GM18951 (cell line): ENCODE measurements around the gene CSF1.
"Not testable (repeated sequence)": the region's sequence is repeated elsewhere in the genome, so short reads cannot be mapped to it uniquely, and the experiment has no call there.

Experiments used
- POLR2A ChIP-seq: IDR thresholded peaks from 4 replicates; pipeline ENCODE4 v1.6.1; 2011; ENCODE audit warnings: mild to moderate bottlenecking; ENCODE audit not compliant: insufficient read length, insufficient read depth; ENCODE audit errors: extremely low read depth
- in situ Hi-C: fragments of 300-500 bp; cut with MboI; formaldehyde crosslinking; loops from one replicate; pipeline ENCODE4 v1.12.0; 2022; ENCODE audit warnings: low sequenced_read_pairs, mixed read lengths, inconsistent platforms; ENCODE audit not compliant: unreplicated experiment

The CSF1 gene

GRCh38 chr1:109933856-109934711, 23.4 kb downstream of the CSF1 start:
- in situ Hi-C loops: no loop called here
- TF ChIP-seq POLR2A: no peak

GRCh38 chr1:109935451-109935900, 24.8 kb downstream of the CSF1 start:
- TF ChIP-seq POLR2A: no peak
- in situ Hi-C loops: no loop called here

DNA sequence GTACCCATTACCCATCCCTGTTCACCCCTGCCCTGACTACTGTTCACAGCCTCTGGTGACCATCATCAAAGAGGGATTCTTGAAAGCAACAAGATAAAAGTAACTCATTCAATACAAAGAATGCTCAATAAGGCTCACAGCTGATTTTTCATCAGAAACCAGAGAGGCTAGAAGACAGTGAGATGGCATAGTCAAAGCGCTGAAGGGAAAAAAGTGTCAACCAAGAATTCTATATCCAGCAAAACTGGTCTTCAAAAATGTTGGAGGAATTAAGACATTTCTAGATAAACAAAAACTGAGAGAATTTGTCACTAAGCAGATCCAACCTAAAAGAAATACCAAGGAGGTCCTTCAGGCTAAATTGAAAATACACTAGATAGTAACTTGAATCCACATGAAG, 27.1 kb downstream of the CSF1 start:
- in situ Hi-C loops: no loop called here
- TF ChIP-seq POLR2A: no peak

GRCh38 chr1:109938556-109938955, 27.9 kb downstream of the CSF1 start:
- in situ Hi-C loops: no loop called here
- no peak for TF ChIP-seq POLR2A

DNA sequence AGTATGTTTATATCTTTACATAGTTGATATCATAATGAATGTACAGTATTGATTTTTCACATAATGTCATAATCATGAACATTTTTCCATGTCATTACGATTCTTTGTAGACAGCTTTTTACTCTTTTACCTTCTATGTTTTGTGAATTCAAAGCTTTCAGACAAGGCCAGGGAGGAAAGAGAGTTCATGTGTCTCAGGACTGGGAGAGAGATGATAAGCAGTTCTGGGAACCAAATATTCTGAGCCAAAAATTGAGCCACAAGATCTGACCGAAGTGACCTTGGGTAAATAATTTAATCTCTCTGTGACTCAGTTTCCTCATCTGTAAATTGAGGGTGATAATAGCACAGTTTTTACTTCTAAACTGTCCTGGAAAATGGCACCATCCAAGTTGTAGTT, 31.8 kb downstream of the CSF1 start:
- TF ChIP-seq POLR2A: no peak
- in situ Hi-C loops: no loop called here

DNA sequence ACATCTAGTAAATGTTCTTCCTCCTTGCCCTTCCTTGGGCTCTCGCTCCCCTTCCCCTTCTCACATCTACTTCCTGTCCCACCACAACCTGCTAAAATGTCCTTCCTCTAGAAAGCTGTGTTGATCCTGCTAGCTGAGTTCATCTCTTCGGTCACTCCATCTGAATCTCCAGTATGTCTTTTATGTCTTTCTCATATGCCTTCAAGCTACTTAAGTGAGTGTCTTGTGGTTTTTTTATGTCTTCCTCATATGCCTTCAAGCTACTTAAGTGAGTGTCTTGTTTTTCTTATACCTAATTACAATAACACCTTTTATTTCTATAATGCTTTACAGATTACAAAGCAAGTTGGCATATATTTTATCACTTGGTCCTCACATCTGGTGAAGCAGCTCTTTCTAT, 33.9 kb downstream of the CSF1 start:
- in situ Hi-C loops: no loop called here
- TF ChIP-seq POLR2A: no peak

GRCh38 chr1:109946511-109946910, 35.9 kb downstream of the CSF1 start:
- no peak for TF ChIP-seq POLR2A
- in situ Hi-C loops: no loop called here

DNA sequence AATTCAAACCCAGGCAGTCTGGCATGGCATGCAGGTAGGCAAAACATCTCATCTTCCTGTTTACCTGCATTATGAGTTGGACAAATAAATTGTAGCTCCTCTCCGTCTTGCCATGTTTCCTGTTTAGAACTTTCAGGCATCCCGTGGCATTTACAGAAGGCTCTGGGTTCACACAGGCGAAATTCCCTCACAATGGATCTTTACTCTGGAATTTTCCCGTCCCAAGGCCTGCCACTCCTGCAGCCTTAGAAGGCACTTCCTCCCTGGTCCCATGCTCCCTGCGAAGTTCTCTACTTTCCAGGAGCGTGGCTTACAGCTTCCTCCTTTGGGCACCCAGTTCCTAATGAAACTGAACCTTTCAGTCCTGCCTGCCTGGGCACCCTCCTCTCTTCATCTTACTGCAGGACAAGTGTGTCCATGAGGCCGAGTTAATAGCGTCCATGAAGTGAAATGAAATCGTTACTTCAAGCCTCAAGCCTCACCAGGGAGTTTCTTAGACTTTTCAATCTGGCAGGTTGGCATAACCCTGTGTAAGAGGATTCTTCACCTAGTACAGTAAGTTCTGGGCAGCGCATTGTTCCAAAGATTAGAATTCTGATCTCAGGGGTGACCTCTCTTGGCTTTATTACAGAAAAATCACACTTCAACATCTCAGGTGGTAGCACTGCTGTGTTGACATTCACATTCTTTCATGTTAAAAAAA, 37.1 kb downstream of the CSF1 start:
- in situ Hi-C loops: no loop called here
- no peak for TF ChIP-seq POLR2A

DNA sequence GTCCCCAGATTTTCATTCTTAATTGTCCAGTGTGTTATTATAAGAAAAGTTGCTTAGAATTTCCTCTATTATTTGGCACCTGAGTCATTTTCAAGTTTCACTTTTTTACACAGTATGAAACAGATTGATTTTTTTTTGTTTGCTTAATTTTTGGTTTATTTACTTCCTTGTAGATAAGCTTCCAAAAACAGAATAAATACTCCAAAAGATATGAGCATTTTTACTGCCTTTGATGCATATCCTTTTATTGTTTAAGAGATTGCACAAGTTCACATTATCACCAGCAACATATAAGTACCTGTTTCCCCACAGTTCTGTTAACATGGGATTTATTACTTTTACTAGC, 37.6 kb downstream of the CSF1 start:
- TF ChIP-seq POLR2A: no peak
- in situ Hi-C loops: no loop called here

- in situ Hi-C loops: no loop called here
- no peak for TF ChIP-seq POLR2A
Measured at GRCh38 chr1:109950038-109950437, 39.4 kb downstream of the CSF1 start.

- no peak for TF ChIP-seq POLR2A
- in situ Hi-C loops: no loop called here
Measured at GRCh38 chr1:109950509-109950908, 39.9 kb downstream of the CSF1 start.

GRCh38 chr1:109951501-109951900, 40.9 kb downstream of the CSF1 start:
- in situ Hi-C loops: not testable (repeated sequence)

- in situ Hi-C loops: no loop called here
- no peak for TF ChIP-seq POLR2A
Measured at GRCh38 chr1:109954041-109954512, 43.4 kb downstream of the CSF1 start.

DNA sequence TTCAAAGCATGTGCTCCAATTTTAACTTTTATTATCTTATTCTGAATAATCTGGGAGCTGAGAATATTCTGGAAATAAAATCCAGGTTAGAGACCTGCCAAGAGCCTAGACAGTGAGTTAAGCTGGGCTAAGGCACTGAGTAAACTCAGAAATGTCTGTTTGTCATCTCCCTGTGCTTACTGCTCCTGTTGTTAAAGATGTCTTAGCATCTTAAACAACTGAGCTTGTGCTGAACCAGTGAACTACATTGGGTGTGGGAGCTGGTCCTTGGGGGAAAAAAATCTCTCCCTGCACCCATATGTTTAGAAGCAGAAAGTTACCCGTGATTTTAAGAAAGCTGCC, 49.0 kb downstream of the CSF1 start:
- no peak for TF ChIP-seq POLR2A
- in situ Hi-C loops: no loop called here
